ENCODE results near the gene PROC.

PROC gene

GRCh38 chr2:127418300-127419111 is at the start of gene PROC:
TSS of gene PROC (plus strand) at chr2:127418427. CDS start at chr2:127419943, 1,516 bp downstream.
- no peaks in the 10 kb centered on the region for H3K9me3 ChIP-seq (ENCODE audit: control insufficient read depth, insufficient read depth, low read depth, low read length)
- H3K36me3 ChIP-seq (ENCODE audit: control insufficient read depth, insufficient read depth, low read length), result no peaks in the 10 kb centered on the region
- no peak within 1 kb of the TSS for H3K9ac ChIP-seq (ENCODE audit: low read length)
- H3K27me3 ChIP-seq (ENCODE audit: control insufficient read depth, insufficient read depth, low read length), result peaks cover 71% of the 10 kb centered on the region
- peaks cover 17% of the 10 kb centered on the region for H3K4me1 ChIP-seq (ENCODE audit: control insufficient read depth, insufficient read depth, low read length)
- no peak within 1 kb of the TSS for H3K27ac ChIP-seq (ENCODE audit: low read depth, low read length)
- no peak within 1 kb of the TSS for H3K4me3 ChIP-seq (ENCODE audit: low read depth, low read length)

DNA sequence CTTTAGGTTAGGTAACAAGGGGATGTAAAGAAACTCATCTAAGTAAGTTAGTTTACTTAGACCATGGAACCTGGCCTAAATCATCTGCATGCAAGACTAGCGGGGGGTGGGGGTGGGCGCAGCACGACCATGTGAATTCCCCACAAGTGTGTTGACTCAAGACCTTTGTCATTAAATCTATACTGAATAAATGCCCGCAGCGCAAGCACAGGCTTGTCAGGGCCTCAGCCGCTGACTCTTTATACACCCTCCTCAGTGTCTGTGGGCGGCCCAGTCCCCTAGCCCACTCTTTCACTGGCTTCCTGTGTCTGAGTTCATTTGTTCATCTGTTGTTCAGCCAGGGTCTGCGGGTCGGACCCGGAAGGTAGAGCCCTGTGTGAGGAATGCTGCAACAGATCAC is 48.2 kb upstream of the PROC start:
- Histone ChIP-seq H3K4me1 (ENCODE audit: control insufficient read depth, insufficient read depth, low read length) (peaks cover 35% of the 10 kb centered on the region), H3K27me3 (ENCODE audit: control insufficient read depth, insufficient read depth, low read length) (no peaks in the 10 kb centered on the region), H3K27ac (ENCODE audit: low read depth, low read length) (no peak overlapping the region; the same call in 1 of the 2 replicates), H3K9ac (ENCODE audit: low read length) (peak overlapping the region; percentile 53), H3K9me3 (ENCODE audit: control insufficient read depth, insufficient read depth, low read depth, low read length) (peaks cover 36% of the 10 kb centered on the region), H3K36me3 (ENCODE audit: control insufficient read depth, insufficient read depth, low read length) (peaks cover 4% of the 10 kb centered on the region; the same call in 1 of the 2 replicates), H3K4me3 (ENCODE audit: low read depth, low read length) (peak overlapping the region; percentile 42; the same call in 1 of the 2 replicates)

- Histone ChIP-seq H3K4me1 (ENCODE audit: control insufficient read depth, insufficient read depth, low read length) (peaks cover 25% of the 10 kb centered on the region; the same call in 1 of the 2 replicates), H3K9me3 (ENCODE audit: control insufficient read depth, insufficient read depth, low read depth, low read length) (peaks cover 36% of the 10 kb centered on the region), H3K9ac (ENCODE audit: low read length) (no peak overlapping the region), H3K27ac (ENCODE audit: low read depth, low read length) (no peak overlapping the region), H3K27me3 (ENCODE audit: control insufficient read depth, insufficient read depth, low read length) (no peaks in the 10 kb centered on the region), H3K36me3 (ENCODE audit: control insufficient read depth, insufficient read depth, low read length) (peaks cover 4% of the 10 kb centered on the region; the same call in 1 of the 2 replicates), H3K4me3 (ENCODE audit: low read depth, low read length) (peak overlapping the region; percentile 42; the same call in 1 of the 2 replicates)
Measured at GRCh38 chr2:127371037-127371436, 47.2 kb upstream of the PROC start.

DNA sequence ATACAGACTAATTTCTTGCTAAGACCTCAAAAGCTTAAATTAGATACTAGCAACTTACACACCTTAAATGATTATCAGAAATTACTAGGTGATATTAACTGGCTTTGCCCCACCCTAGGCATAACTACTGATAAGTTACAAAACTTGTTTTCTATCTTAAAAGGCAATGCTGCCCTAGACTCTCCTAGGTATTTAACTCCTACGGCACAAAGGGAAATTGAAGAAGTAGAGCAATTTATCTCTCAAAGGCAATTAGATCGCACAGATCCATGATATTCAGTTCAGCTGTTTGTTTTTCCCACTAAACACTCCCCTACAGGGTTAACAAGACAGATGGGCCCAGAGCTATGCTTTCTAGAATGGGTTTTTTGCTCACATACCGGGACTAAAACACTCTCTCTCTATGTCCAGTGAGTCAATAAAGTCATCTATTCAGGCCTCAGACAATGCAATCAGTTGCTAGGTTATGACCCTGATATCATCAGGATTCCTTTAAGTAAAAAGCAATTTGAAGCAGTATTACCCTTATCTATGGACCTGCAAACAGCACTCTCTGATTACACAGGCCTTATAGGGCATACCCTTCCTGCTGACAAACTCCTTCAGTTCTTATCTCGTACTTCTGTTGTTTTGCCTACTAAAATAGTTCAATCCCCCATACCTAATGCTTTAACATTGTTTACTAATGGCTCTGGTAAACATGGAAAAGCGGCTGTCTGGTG is 44.7 kb upstream of the PROC start:
- Histone ChIP-seq H3K9me3 (ENCODE audit: control insufficient read depth, insufficient read depth, low read depth, low read length) (peaks cover 39% of the 10 kb centered on the region), H3K36me3 (ENCODE audit: control insufficient read depth, insufficient read depth, low read length) (peaks cover 4% of the 10 kb centered on the region)

GRCh38 chr2:127376257-127376656 is 42.0 kb upstream of the PROC start:
- Histone ChIP-seq H3K27ac (ENCODE audit: low read depth, low read length) (no peak overlapping the region), H3K9ac (ENCODE audit: low read length) (no peak overlapping the region), H3K36me3 (ENCODE audit: control insufficient read depth, insufficient read depth, low read length) (peaks cover 4% of the 10 kb centered on the region), H3K4me3 (ENCODE audit: low read depth, low read length) (no peak overlapping the region), H3K27me3 (ENCODE audit: control insufficient read depth, insufficient read depth, low read length) (no peaks in the 10 kb centered on the region), H3K4me1 (ENCODE audit: control insufficient read depth, insufficient read depth, low read length) (peaks cover 29% of the 10 kb centered on the region; the same call in 1 of the 2 replicates), H3K9me3 (ENCODE audit: control insufficient read depth, insufficient read depth, low read depth, low read length) (peaks cover 31% of the 10 kb centered on the region)

More for the DNA sequence above, 44.7 kb upstream of the PROC start:
- no peak overlapping the region for H3K4me3 ChIP-seq (ENCODE audit: low read depth, low read length)
- no peak overlapping the region for H3K27ac ChIP-seq (ENCODE audit: low read depth, low read length)
- H3K4me1 ChIP-seq (ENCODE audit: control insufficient read depth, insufficient read depth, low read length), result peaks cover 40% of the 10 kb centered on the region; the same call in 1 of the 2 replicates
- H3K27me3 ChIP-seq (ENCODE audit: control insufficient read depth, insufficient read depth, low read length), result no peaks in the 10 kb centered on the region
- no peak overlapping the region for H3K9ac ChIP-seq (ENCODE audit: low read length)

- H3K9ac ChIP-seq (ENCODE audit: low read length), result no peak overlapping the region
- H3K4me1 ChIP-seq (ENCODE audit: control insufficient read depth, insufficient read depth, low read length), result peaks cover 20% of the 10 kb centered on the region; the same call in 1 of the 2 replicates
- peaks cover 4% of the 10 kb centered on the region for H3K36me3 ChIP-seq (ENCODE audit: control insufficient read depth, insufficient read depth, low read length)
- H3K27me3 ChIP-seq (ENCODE audit: control insufficient read depth, insufficient read depth, low read length), result no peaks in the 10 kb centered on the region
- peaks cover 27% of the 10 kb centered on the region for H3K9me3 ChIP-seq (ENCODE audit: control insufficient read depth, insufficient read depth, low read depth, low read length)
- H3K4me3 ChIP-seq (ENCODE audit: low read depth, low read length), result no peak overlapping the region
- H3K27ac ChIP-seq (ENCODE audit: low read depth, low read length), result no peak overlapping the region
Measured at GRCh38 chr2:127377262-127377661, 41.0 kb upstream of the PROC start.

- Histone ChIP-seq H3K9ac (ENCODE audit: low read length) (no peak overlapping the region), H3K4me3 (ENCODE audit: low read depth, low read length) (no peak overlapping the region), H3K9me3 (ENCODE audit: control insufficient read depth, insufficient read depth, low read depth, low read length) (peaks cover 13% of the 10 kb centered on the region), H3K27ac (ENCODE audit: low read depth, low read length) (no peak overlapping the region), H3K36me3 (ENCODE audit: control insufficient read depth, insufficient read depth, low read length) (no peaks in the 10 kb centered on the region; the same call in 1 of the 2 replicates), H3K4me1 (ENCODE audit: control insufficient read depth, insufficient read depth, low read length) (peaks cover 20% of the 10 kb centered on the region; the same call in 1 of the 2 replicates), H3K27me3 (ENCODE audit: control insufficient read depth, insufficient read depth, low read length) (no peaks in the 10 kb centered on the region)
Measured at GRCh38 chr2:127378720-127379119, 39.5 kb upstream of the PROC start.

DNA sequence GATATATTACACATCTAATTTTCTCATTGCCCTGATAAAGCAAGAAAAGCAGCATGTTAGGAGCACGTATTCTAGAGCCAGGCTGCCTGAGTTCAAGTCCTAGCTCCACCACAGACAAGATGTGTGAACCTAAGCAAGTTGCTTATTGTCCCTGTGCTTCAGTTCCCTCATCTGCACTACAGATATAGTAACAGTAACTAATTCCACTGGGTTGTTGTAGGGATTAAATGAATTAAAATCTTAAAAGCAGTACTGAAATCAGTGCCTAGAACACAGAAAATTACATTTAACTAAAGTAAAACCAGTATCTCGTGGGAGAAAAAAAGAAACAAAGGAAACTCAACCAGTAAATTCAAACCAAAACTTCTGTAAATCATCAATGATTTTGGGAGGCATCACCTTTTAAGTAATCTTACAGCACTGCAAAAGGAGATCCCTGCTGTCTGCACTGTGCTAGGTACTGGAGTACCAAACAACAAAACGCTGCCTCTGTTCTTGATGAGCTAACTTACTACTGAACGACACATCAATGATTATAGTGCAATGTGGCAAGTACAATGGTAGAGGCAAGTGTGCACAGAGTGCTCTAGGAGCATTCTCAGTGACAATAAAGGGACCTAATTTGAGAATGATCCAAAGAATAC is 38.4 kb upstream of the PROC start:
- no peak overlapping the region for H3K4me3 ChIP-seq (ENCODE audit: low read depth, low read length)
- H3K27me3 ChIP-seq (ENCODE audit: control insufficient read depth, insufficient read depth, low read length), result no peaks in the 10 kb centered on the region
- no peaks in the 10 kb centered on the region; the same call in 1 of the 2 replicates for H3K36me3 ChIP-seq (ENCODE audit: control insufficient read depth, insufficient read depth, low read length)
- peaks cover 20% of the 10 kb centered on the region; the same call in 1 of the 2 replicates for H3K4me1 ChIP-seq (ENCODE audit: control insufficient read depth, insufficient read depth, low read length)
- no peak overlapping the region for H3K27ac ChIP-seq (ENCODE audit: low read depth, low read length)
- peaks cover 3% of the 10 kb centered on the region; the same call in 1 of the 2 replicates for H3K9me3 ChIP-seq (ENCODE audit: control insufficient read depth, insufficient read depth, low read depth, low read length)
- H3K9ac ChIP-seq (ENCODE audit: low read length), result no peak overlapping the region

GRCh38 chr2:127381762-127382161 is 36.5 kb upstream of the PROC start:
- no peak overlapping the region for H3K27ac ChIP-seq (ENCODE audit: low read depth, low read length)
- H3K9ac ChIP-seq (ENCODE audit: low read length), result no peak overlapping the region
- H3K36me3 ChIP-seq (ENCODE audit: control insufficient read depth, insufficient read depth, low read length), result no peaks in the 10 kb centered on the region; the same call in 1 of the 2 replicates

GRCh38 chr2:127382831-127383230 is 35.4 kb upstream of the PROC start:
- Histone ChIP-seq H3K9ac (ENCODE audit: low read length) (no peak overlapping the region), H3K36me3 (ENCODE audit: control insufficient read depth, insufficient read depth, low read length) (no peaks in the 10 kb centered on the region), H3K27ac (ENCODE audit: low read depth, low read length) (no peak overlapping the region), H3K27me3 (ENCODE audit: control insufficient read depth, insufficient read depth, low read length) (no peaks in the 10 kb centered on the region), H3K9me3 (ENCODE audit: control insufficient read depth, insufficient read depth, low read depth, low read length) (no peaks in the 10 kb centered on the region), H3K4me3 (ENCODE audit: low read depth, low read length) (no peak overlapping the region), H3K4me1 (ENCODE audit: control insufficient read depth, insufficient read depth, low read length) (peaks cover 8% of the 10 kb centered on the region; the same call in 1 of the 2 replicates)

More at GRCh38 chr2:127381762-127382161, 36.5 kb upstream of the PROC start:
- Histone ChIP-seq H3K27me3 (ENCODE audit: control insufficient read depth, insufficient read depth, low read length) (no peaks in the 10 kb centered on the region), H3K4me3 (ENCODE audit: low read depth, low read length) (no peak overlapping the region), H3K4me1 (ENCODE audit: control insufficient read depth, insufficient read depth, low read length) (peaks cover 15% of the 10 kb centered on the region; the same call in 1 of the 2 replicates), H3K9me3 (ENCODE audit: control insufficient read depth, insufficient read depth, low read depth, low read length) (no peaks in the 10 kb centered on the region)
